ENCODE results near the gene SKIC2.
"Not testable (repeated sequence)": the region's sequence is repeated elsewhere in the genome, so short reads cannot be mapped to it uniquely, and the experiment has no call there.

GRCh38 chr6:32014547-32014946 is 55.6 kb downstream of the SKIC2 start, which contains the start of gene C4B:
- not testable (repeated sequence) for TF ChIP-seq CTCF, POLR2A (IDR thresholded peaks at IDR 0.05)

All from Peyer's patch (tissue), 4 donors.